ENCODE data around the gene CEP152.

- TF ChIP-seq, protein P1, sequence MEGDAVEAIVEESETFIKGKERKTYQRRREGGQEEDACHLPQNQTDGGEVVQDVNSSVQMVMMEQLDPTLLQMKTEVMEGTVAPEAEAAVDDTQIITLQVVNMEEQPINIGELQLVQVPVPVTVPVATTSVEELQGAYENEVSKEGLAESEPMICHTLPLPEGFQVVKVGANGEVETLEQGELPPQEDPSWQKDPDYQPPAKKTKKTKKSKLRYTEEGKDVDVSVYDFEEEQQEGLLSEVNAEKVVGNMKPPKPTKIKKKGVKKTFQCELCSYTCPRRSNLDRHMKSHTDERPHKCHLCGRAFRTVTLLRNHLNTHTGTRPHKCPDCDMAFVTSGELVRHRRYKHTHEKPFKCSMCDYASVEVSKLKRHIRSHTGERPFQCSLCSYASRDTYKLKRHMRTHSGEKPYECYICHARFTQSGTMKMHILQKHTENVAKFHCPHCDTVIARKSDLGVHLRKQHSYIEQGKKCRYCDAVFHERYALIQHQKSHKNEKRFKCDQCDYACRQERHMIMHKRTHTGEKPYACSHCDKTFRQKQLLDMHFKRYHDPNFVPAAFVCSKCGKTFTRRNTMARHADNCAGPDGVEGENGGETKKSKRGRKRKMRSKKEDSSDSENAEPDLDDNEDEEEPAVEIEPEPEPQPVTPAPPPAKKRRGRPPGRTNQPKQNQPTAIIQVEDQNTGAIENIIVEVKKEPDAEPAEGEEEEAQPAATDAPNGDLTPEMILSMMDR (conservative IDR thresholded peaks at IDR 0.05; ENCODE audit: low read depth in 2 of 2), result no peak
- TF ChIP-seq EZH2 (IDR thresholded peaks at IDR 0.05; ENCODE audit: low read depth, unreplicated experiment) (no peak), EZH2phosphoT487 (IDR thresholded peaks at IDR 0.05; ENCODE audit: unreplicated experiment) (no peak), STAT1 (IDR thresholded peaks at IDR 0.05; ENCODE audit: unreplicated experiment) (no peak), POLR2AphosphoS5 (IDR thresholded peaks at IDR 0.05; ENCODE audit: low read depth) (no peak)
These were observed 39.8 kb upstream of the CEP152 start for GRCh38 chr15:48850648-48851047.

Data from GM23338 (cell line).